NCI-H748 (cell line): ENCODE data around the gene HCRTR1.

ENCODE experiments used
- DNase-seq: peaks from one replicate; lab custom pipeline; 2025; ENCODE audit not compliant: unreplicated experiment; lab: John Stamatoyannopoulos, UW

Gene HCRTR1

DNA sequence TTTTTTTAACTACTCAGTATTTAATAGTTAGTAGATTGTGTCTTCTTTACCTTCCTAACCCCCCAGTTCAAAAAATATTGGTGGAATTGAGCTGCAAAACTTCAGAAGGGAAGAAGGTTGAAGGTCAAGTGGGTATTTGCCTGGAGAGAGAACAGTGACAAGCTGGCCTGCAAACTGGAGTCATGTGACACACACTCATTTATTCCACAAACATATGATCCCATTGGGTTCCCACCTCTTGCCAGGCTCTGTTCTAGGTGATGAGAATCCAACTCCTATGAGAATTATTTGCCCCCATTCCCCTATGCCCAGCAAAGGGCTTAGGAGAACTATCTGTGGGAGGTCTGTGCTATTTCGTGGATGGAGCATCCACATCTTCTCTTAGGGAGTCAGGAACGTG, 30.7 kb downstream of the HCRTR1 start:
- no peak for DNase-seq

DNA sequence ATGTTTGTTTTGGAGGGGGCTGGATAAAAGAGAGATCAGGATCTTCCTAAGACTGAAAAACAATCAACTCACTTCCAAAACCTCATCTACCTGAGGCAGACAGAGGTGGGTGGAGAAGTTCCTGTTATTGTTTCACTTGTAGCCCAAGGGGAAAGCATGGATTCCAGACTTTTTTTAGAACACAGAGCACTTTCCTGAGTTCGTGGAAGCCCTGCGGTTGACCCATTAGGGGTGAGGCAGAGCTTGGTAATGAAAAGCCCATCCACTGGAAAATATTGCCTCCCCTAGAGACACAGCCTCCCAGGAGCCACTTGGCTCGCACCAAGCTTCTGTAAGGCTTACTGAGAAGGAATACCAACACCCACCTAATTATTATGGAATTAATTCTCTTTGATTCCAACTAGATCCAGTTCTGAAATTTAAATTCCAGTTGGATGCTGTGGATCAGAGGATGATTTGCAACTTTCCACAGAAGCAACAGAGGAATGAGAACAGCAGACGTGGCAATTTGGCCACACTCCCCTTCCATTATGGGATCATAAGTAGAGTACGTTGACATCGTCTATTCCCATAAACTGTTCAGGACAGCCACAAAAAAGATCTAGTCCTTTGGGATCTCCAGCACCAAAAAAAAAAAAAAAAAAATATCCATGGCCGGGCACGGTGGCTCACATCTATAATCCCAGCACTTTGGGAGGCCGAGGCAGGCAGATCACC, 31.3 kb downstream of the HCRTR1 start:
- DNase-seq, result no peak

DNA sequence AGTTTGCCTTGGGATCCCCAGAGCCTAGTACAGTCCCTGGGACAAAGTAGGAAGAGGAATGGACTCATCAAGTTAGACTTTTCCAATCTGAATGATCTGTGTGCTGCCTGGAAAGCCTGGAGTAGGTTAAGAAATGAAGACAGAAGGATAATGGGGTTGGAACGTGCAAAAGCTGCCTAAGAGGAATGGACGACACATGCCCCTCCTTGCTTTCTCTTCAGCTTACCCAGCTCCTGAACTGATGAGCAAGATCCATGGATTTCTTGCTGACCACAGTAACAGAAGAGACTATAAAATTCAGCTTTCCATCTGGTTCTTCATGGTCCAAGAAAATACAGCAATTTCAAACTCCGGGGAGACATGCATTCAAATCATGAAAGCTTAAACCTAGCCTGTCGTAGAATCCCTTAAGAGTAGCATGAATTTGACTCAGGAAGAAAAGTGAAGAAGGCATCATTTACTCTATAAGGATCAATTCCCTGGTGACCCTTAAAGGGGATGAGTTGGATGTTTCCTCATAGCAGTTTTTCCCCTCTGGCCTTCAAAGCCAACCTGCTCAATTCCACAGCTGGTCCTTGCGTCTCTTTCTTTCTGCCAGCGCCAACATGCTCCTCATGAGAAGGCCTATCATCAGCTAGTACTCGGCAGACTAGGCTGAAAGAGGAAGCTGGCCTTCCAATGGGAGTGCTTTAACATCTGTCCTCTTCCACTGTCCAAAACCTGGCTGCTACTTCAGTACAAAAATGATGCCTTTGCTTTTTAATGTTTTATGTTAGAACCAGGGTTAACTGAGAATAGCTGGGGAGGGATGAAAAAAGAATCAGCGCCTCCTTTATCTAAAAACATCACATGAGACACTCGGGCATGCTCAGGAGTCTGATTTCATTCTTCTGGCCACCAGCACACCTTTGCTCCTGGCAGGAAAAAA, 32.9 kb downstream of the HCRTR1 start:
- no peak for DNase-seq

DNA sequence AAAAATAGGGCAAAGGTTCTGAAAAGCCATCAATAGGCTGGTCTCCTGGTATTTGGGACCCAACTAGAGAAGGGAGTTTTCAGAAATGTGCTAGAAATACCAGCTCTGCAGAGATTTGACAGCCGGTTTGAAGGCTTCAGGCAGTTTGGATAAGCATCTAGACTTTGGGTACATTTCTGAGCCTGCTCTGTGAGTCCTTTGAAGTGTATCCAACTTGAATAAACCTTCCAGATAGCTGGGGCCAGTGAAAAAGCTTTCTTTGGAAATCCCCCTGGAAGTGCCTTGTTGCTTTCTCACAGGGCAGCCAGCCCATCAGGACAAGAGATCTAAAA, 33.6 kb downstream of the HCRTR1 start:
- DNase-seq, result no peak

DNA sequence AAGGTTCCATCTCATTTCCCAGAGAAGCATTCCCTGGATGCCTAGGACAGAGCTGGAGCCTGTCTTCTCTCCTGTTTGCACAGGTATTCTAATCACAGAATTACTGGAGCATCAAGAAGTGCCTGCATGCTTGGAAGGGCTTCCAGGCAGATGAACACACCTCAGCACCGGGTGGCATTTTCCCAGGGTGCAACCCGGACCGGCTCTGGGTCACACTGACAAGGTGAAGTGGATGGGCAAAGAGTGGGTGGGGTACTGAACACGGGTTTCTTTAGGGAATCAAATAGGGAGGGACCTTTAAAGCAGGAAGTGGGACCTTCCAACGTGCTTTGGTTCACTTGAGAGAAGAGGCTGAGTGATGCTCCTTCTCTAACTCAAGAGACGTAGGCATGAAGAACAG, 34.3 kb downstream of the HCRTR1 start:
- no peak for DNase-seq

DNA sequence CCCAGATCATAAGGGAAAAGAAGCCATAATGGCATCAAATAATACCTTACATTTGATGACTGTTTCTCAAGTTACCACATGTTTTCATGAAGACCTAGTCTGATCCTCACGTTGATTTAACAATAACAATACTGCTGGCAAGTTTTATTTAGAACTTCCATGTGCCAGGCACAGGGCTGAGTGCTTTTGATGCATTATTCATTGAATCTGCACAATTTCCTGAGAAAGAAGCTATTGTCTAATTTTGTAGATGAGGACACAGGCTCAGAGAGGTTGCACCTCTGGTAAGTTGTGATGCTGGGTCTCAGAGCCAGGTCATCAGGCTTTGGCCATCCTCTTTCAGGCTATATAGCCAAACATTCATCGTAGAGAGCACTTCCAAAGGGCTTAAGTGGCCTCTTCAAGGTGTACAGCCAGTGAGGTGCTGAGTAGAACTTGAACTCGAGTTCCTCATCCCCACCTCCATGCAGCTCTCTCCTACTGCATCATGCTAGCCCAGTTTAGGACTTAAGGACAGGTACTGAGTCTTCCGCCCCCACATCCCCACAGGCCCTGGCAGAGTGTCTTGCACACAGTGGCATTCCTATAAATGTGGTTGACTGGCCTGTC, 35.5 kb downstream of the HCRTR1 start:
- DNase-seq, result no peak

DNA sequence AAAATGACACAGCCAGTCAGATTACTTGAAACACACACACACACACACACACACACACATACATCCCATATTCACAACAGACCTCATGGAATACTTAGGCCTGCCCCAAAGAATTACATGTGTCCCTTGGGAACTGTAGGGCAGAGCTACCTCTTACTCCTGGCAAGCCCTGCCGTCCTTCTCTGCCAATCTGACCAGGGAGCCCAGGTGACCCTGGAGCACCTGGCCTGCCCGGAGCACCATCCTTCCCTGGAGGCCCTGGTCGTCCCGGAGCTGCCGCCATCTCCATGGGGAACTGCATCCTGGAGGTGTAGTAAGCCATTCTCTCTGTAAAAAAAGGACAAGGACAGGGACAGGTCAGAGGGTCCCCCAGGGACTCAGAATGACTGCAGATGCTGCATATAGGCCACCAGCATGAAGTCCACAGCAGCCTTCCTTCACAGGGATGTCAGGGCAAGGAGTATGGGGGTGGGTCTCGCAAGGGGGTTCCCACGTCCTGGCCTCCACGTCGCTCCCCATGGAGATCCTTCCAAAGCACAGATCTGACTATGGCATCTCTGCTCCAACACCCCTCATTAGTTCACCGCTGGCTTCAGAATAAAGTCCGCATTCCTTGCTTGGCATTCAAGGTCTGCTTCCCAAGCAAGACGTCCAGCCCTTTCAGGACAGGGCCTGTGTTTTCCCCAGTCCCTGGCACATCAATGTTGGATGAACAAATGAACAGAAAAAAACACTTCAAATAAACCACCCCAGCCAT, 36.4 kb downstream of the HCRTR1 start:
- DNase-seq, result no peak

DNA sequence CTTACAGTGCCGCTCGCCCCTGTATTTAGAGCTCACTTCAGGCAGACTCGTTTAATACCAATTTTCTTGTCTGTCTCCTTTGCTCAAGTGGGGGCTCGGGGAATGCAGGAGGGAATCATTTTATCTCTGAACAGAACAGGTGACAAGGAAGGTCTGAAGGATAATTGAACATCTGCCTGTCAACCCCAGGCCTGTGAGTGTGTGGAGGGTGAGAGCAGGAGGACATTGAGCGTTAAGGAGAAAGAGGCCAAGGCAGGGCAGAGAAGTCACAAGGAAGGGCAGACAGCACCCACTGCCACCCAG, 36.9 kb downstream of the HCRTR1 start:
- DNase-seq, result no peak

DNA sequence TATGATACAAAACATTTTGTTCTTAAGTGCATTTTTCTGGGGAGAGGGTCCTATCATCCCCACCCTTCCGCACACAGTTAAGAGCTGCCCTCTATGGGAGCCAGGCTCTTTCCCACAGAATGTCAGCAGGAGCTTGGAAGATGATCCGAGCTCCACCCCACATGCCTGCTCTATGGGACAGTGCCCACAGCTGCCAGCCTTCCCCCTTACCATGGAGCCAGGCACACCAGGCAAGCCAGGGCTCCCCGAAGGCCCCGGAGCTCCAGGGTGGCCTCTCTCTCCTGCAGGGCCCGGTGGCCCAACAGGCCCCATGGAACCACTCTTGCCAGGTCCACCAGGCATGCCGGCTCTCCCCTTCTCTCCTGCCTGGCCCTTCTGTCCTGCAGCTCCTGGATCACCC, 37.6 kb downstream of the HCRTR1 start:
- no peak for DNase-seq

DNA sequence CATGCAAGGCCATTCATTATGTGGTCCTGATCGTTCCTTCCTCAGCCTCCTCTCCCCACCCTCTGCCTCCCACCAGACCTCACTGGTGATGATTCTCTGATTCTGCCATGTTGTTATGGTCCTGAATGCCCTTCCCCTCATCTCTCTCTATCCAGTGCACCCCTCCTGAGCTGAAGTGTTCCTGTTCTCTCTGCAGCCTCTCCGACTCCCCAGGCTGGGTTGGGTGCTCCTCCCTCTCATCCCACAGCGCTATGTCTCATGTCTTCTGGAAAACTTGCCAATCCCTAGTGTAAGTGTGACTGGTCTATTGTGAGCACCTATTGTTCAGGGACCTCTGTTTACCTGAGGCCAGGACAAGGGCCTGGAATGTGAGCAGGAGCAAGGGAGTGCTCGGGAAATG, 38.3 kb downstream of the HCRTR1 start:
- no peak for DNase-seq

DNA sequence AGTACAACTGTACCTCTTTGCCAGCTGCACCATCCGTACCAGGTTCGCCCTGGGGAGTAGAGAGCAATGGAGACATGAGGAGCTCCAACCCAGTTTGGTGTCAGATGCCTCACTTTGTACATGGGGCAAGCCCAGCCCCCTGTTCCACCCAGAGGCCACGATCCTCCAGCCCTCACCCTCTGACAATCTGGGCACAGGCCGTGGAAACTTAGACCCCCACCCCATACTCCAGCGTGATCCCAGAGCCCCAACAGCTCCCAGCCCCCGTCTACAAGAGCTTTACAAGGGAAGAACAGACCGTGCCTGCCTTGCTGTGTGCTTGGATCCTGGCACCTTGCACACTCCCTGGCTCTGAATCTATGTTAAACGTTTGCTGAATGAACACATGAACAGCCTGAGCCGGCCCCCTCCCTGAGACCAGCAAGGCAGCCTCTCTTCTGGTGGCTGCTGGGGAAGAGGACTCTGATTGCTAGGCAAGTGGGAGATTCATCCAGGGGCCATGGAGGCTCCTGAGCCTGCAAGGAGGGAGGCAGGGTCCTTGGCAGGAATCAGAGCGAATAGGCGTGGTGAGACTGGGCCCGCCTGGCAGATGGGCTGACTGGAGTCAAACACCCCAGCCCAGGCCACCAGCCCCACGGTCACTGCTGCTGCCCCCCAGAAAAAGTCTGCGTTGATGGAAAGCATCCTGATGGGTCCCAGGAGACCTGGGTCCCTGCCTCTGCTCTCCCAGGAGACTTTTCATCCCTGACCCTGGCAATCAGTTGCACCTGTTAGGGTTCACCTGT, 39.7 kb downstream of the HCRTR1 start:
- no peak for DNase-seq

DNA sequence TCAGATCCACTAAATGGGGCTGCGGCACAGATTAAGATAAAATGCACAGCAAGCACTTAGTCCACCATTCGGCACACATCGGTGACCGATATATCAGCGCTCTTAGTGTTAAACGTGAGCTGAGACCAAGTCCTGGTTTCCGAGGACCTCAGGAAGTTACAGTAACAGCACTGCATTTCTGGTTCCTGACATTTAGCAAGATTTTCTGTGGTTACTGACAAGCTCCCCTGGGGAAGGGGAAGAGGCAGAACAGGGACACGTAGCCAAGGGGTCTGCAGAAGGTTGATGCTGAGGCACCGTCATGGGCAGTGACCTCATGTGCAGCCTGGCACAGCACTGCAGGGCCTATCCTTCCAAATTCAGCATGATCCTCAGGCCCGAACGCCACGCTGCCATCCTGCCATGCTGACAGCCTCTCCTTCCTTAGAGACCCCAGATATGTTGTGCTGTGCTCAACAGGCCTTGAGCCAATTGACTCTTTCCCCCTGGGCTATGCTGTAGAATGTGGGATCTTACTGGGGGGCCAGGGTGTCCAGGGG, 40.6 kb downstream of the HCRTR1 start:
- no peak for DNase-seq

DNA sequence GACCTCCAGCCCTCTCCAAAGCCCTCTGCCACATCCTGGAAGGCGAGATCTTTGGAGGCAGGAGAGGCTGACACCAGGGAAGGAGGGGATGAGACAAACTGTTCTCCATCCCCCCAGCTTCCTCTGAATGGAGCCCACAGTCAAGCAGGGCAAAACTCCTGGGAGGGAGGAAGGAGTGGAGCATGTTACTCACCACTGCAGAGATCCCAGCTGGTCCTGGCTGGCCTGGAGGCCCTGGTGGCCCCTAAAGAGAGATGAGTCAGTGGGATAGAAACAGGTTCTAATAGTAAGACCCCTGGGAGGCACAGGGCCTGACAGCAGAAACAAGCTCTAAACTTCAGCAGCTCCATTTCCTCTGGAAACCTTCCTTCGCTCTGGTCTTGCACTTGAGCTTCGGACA, 41.2 kb downstream of the HCRTR1 start:
- no peak for DNase-seq

DNA sequence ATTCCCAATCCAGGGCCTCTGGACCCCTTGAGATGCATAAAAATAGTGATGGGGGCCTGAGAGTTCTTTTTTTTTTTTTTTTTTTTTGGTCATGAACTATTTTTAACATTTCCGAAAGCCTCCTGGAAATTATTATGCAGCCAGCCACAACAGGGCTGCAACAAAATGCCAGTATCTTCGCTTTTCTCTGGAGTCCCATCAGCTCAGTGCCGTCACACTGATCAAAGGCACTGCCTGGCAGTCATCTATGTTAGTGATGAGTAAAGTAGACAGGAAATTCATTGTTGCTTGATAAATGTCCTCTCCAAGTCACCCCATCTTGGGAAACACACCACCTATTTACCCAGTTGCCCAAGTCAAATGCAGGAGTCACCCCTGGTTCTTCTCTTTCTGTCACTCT, 42.4 kb downstream of the HCRTR1 start:
- no peak for DNase-seq

DNA sequence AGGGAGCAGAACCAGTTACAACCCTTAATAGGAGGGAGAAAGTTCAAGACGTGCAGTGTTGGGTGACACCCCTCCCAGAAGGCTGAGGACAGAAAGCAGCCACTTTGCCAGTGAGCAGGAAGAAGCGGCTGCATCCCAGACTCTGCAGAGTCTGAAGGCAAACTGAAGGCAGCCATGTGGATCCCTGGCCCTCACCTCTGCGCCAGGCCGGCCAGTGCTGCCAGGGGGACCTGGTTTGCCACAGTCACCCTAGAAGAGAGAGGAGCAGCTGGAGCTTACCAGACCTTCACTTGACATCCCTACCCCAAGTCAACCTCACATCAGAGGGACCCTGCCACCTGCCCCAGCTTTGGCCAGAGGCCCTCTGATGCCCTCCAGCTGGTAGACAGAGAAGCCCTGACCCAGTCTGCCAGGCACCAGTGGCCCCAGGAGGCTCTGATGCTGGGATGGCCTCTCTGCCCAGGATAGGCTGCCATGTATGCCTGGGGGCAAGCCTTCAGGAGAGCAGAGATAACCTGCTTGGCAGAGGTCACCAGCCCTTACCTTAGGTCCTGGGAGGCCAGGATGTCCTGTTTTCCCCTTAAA, 43.5 kb downstream of the HCRTR1 start:
- DNase-seq, result no peak

DNA sequence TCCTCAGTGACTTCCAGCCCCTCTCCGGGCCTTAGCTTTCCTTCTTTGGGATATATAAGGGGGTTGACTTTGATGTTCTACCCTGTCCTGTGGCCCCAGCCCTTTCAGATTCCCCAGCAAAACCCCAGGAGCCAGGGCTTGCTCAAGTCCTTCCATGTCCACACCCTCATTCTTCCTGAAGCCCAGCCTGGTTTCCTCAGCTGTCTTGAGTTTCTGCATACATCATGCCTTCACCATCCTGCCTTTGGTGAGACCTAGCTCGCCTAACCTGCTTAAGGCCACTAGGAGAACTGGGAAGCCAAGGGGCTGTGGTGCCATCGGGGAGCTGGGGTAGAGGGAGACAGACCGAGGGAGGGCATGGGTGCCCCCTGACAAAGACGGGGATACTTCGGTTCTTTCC, 44.4 kb downstream of the HCRTR1 start:
- DNase-seq, result no peak

DNA sequence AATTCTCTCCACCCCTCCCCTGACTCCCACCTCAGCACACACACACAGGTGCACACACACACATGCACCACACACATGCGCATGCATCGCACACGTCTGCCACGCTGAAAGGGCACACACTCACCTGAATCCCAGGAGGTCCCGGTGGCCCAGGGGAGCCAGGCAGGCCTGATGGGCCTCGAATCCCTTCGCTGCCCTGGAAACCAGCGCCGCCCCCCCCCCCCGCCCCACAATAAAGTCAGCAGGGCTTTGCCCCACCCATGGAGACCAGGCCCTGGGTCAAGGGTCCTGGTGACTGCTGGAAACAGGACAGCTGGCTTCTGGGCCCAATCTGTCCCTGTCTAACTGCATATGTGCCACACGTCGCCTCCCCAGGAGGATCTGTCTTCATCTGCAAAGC, 45.0 kb downstream of the HCRTR1 start:
- no peak for DNase-seq

DNA sequence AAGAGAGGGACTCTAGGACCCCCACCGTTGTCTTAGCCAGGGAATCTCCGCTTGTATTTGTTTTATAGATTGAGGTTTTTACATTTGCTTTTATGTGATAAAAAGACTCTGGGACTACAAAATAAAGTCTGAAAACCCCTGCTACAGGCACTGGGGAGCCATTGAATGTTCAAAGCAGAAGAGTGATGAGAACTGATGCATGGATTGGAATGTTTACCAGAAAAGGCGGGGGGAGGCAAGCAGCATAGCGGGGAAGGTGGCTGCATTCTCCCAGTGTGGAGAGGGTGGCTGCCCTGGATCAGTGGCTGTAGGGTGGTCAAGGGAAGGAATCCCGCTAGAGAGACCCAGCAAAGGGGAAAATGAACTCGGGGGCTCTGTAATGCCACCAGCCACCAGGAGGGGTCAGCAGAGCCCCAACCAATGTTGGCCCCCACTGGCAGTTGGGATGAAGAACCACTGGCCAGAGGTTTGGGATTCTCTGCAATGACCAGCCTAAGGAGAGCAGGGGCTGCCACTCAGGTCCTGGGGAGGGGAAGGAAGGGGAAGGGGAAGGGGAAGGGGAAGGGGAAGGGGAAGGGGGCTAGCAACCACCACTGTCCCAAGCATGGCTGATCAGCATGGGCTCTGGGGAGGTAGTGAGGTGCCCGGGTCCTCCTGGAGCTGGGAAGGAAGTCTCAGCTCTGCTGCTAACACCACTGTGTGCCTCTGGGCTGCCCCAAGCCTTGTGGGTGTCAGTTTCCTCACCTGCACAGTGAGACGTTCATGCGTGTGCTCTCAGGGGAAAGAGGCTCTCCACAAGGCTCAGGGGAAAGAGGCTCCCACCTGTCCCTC, 46.3 kb downstream of the HCRTR1 start:
- DNase-seq, result peak; percentile 33

DNA sequence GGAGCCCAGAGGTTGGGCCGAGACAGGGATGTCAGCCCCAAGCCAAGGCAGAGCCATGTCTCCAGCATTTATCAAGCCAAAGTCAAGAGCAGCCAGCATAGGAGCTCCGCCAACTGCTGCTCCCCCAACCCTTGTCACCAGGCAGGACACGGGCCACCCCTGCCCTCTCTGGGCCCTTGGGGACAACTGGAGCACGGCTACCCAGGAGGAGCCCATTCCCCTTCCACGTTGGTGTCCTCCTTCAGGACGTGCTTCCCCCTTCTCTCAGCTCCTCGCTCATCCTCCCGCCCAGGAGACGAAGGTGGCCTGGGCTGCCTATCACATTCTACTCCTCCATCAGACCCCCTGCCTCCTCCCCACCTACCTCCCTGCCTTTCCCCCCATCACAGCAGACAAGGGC, 47.0 kb downstream of the HCRTR1 start:
- DNase-seq, result no peak
